ENCODE data around the gene ESRRB.

The ESRRB gene

DNA sequence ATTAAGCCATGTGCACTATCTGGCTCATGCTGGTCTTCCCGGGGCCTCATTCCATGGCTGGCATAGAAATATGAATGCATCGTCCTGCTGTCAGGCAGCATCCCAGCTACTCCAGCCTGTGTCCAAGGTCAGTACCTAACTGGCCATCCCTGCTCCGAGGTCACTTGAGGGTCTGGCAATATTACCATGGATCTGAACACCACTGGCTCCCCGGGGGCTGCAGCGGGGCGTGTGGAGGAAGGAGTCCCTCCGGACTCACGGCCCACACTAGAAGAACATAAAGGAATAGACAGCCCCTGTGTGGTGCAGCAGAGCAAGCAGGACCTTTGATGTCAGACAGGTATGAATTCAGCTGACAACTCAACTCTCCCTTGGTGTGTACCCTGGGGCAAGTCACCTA lies 19.2 kb downstream of the ESRRB start:
- Histone ChIP-seq H3K27ac (no peak overlapping the region), H3K4me3 (no peak overlapping the region)

DNA sequence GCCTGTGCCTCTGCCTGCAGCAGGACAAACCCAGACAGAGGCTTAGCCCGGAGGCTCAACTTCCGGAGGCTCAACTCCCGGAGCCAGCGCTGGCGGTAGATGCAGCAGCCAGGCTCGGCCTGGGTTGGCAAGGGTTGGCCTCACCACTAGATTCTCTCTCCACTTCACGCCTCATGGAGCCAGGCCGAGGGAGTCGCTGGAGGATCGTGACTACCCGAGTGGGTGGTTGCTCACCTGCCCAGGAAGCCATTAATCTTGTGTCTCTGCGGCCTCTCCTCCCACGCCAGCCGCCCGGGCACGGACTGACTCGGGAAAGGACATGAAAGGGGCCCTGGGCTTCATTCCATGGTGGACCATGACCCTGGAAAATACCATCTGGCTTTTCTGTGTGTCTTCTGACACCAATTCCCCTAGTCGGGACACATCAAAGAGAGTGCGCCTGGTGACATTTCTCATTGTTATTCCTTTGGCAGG lies 20.8 kb downstream of the ESRRB start:
- Histone ChIP-seq H3K4me3 (no peak overlapping the region), H3K27ac (no peak overlapping the region)

DNA sequence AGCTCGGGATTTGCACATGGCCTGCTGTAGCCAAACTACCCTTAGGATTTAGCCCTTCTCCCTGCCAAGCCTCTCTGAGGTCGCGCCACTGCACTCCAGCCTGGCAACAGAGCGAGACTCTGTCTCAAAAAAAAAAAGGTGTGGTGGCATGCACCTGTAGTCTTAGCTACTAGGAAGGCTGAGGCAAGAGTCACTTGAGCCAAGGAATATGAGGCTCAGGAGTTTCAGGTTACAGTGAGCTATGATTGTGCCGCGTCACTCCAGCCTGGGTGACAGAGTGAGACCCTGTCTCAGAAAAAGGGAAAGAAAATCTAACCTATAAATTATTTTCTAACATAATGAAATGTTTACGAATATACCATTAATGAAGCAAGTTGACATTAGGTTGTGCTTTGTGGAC lies 29.7 kb downstream of the ESRRB start:
- Histone ChIP-seq H3K4me3 (no peak overlapping the region), H3K27ac (no peak overlapping the region)

DNA sequence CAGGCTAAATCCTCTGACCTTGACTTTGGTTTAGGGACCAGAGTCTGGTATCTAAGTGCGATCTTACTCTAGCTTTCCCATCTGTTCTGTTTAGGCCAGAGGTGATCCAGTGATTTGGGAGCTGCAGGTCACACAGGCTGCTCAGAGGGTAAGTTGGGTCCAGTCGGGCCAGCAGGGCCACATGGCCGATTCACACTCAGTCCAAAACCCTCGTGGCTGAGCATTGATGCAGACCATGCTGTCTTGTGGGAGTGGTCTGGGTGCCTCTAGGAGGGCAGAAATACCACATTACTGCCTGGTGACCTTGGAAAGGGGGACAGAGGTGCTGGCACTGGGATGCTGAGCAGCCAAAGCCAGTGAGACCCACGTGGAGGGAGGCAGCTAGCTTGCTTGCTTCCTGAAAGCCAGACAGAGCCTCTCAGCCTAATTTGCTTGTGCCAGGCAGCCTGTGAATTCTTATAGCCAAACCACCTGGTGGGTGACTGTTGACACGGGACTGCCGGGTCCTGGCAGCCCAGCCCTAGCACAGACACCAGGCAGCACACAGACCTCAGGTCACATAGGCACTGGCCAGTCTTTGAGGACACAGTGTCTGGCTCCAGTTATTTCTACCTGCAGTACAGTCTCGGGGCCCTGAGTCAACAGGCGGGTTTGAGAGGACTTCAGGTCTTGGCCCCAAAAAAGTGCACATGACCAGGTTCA lies 31.7 kb downstream of the ESRRB start:
- Histone ChIP-seq H3K27ac (no peak overlapping the region), H3K4me3 (no peak overlapping the region)

DNA sequence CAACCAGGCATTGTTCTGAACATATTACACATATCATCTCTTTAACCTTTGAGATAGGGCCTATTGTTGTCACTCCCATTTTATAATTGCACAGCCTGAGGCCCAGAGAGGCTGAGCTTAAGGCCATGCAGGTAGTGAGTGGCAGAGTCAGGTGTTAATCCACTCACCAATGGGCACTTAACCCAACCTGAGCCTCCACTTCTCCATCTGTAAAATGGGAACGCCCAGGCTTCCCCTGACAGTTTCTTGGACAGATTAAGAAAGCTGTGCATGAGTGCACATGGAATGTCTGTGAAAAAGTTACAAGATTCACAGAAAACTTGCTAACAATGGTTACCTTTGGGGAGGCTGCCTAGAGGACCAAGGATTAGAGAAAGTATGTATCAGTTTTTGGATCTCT lies 32.9 kb downstream of the ESRRB start:
- H3K4me3 ChIP-seq = no peak overlapping the region
- H3K27ac ChIP-seq = no peak overlapping the region

DNA sequence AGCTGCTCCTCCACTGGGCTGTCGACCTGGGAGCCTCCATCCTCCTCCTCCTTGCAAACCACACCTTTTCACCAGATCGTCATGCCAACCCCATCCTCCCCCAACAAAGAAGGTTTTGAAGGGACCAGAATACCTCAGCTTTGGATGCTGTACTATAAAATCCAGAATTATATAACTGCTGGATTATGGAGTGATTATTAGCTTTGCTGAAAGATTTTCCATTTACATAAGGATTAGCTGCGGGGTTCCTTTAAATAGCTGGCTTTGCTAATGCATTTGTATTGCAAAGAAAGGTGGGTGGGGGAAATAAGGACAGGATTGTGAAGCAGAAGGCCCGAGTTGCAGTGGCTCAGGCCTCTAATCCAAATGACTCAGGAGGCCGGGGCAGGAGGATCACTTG lies 36.6 kb downstream of the ESRRB start:
- Histone ChIP-seq H3K4me3 (no peak overlapping the region), H3K27ac (no peak overlapping the region)

DNA sequence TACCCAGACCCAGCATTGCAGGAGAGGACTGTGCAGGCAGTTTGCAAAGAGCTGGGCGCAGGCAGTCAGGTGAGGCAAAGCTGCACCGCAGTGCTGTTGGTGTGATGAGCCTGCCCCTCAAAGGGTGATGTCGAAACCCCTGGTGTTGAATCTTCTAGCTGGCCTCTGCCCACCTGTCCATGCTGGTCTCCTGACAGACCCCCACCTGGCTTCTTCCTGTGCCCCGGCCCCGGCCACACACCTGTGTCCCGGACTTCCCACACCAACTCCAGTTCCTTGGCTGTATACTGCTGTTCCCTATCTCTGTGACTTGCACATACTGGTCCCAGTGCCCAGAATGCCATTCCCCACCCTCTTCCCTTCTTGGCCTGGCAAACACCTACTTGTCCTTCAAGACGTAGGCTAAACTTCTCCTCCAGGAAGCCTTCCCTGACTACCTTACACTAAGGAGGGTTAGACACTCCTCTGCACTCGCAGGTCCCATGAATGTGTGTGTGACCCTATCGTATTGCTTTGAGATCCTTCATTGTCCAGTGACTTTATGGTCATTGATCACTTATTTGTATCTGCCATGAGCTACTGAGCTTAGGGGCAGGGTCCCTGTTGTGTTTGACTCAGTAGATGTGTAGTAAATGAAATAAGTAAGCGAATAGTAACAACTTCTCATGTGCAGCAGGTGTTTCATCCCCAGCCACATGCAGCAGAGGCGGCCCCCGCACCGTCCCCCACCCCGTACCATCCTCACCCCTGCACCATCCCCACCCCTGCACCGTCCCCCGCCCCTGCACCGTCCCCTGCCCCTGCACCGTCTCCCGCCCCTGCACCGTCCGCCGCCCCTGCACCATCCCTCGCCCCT lies 37.4 kb downstream of the ESRRB start:
- Histone ChIP-seq H3K4me3 (no peak overlapping the region), H3K27ac (no peak overlapping the region)

DNA sequence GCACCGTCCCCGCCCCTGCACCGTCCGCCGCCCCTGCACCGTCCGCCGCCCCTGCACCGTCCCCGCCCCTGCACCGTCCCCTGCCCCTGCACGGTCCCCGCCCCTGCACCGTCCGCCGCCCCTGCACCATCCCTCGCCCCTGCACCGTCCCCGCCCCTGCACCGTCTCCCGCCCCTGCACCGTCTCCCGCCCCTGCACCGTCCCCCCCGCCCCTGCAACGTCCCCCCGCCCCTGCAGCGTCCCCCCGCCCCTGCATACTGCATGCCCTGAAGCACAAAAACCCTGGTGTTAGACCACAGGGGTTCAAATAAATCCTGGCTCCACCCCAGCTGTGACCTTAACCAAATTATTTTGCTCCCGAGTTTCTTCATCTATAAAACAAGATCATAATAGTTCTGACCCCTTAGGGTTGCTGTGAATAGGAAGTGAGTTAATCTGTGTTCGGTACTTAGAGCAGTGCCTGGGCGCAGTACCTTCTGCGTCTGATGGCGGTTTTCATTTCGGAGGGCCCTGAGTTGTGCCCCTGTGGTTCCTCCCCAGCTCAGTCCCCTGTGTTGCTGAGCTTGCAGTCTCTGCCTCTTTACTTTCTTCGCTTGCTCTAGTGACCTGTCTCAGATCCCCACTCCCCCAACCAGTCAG lies 38.1 kb downstream of the ESRRB start:
- Histone ChIP-seq H3K4me3 (no peak overlapping the region), H3K27ac (no peak overlapping the region)

DNA sequence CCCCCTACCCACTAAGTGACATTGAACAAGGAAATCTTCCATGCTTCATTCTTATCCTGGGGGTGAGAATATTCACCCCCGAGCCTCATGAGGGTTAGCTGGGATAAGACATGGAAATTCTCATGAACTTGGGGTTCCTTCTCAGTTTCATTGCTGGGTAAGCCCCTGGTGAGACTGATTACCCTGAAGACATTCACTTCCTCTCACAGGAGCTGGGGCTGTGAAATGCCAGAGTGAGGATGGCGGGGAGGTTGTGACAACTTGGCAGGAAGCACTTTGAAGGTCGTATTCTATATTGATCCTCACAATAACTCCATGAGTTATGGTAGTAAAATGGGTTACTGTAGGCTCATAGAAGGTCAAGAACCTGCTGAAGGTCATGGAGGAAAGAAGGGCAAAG lies 43.5 kb downstream of the ESRRB start:
- H3K27ac ChIP-seq = no peak overlapping the region
- H3K4me3 ChIP-seq = no peak overlapping the region

DNA sequence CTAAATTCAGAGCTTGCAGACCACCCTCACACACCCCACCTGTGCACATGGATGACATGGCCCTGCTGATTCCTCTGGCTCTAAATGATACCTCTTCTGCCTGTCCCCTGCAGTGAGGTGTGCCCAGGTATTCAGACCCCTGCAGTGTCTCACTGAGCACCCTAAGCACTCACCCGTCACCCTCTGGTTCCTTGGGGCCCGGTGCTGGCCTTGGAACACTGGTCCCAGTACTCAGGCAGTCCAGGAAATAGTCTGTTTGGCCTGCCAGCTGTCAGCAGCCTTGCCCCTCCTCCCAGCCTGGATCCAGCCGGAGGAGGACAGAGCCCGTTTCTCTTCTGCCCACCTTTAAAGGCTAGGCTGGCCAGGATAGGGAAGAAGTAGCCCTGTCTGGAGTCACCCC lies 44.9 kb downstream of the ESRRB start:
- Histone ChIP-seq H3K27ac (no peak overlapping the region), H3K4me3 (no peak overlapping the region)

DNA sequence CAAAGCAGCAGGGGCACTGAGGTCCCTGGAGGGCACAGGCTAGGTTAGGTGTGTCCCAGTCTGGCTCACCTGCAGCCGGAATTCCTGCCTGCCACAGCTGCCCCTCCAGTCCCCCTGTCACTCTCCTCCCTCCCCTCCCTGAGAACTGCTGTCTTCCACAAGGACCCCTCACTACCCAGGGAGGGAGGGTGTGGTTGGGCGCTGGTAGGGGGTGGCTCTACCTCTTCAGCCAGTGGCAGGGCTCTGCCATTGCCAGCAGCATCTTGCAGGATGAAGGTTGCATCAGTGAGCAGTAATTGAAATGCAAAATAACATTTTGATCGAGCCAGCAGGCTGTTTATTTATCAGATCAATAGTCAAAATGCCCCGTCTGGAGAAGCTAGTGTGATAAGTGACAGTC lies 45.7 kb downstream of the ESRRB start:
- Histone ChIP-seq H3K27ac (no peak overlapping the region), H3K4me3 (no peak overlapping the region)

DNA sequence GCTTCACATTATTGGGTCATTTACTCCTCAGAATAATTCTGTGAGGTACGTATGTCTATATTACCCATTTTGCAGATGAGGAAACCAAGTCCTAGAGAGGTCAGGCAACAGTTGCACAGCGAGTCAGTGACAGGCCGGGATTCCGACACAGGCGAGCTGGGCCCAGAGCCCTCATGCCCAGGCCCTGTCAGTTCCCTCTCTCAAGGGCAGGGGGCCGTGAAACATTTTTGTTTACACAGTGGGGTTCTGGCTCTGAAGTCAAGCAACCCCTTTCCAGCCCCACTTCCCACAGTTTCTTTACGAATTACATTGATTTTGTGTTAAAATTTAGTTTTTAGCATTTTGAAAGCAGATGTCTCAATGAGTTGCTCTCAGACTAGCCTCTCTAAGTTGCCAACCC lies 46.7 kb downstream of the ESRRB start:
- Histone ChIP-seq H3K4me3 (no peak overlapping the region), H3K27ac (no peak overlapping the region)

DNA sequence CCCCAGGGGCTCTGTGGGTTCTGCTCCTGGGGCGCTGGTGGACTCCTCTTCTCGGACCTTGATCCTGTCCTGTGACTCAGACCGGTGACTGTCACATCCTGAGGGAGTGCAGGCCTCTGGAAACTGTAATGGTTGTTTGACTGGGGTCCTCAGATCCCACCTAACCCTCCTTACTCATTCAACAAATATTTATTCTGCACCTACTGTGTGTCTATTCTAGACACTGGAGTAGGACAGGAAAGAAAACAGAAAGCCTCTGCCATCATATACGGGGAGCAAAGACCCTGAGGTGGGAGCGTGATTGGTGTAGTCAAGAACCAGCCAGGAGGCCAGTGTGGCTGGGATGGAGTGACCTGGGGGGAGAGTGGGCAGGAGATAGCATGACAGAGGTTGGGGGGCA lies 47.6 kb downstream of the ESRRB start:
- Histone ChIP-seq H3K27ac (no peak overlapping the region), H3K4me3 (no peak overlapping the region)

DNA sequence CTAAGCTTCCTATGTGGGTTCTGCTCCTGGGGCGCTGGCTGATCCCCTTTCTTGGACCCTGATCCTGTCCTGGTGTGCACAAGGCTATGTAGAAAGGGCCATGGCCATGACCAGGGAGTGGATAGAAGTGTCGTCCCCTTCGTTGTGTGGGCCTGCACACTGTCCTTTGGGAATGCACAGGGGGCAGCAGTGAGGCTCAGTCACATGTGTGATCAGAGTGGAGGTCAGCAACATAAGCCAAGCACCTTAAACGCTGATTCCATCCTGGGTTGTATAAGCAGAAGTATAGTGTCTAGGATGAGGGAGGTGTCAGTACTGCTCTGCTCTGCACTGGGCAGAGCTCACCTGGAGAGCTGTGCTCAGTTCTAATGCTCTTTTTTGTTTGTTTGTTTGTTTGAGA lies 48.4 kb downstream of the ESRRB start:
- Histone ChIP-seq H3K4me3 (no peak overlapping the region), H3K27ac (no peak overlapping the region)

DNA sequence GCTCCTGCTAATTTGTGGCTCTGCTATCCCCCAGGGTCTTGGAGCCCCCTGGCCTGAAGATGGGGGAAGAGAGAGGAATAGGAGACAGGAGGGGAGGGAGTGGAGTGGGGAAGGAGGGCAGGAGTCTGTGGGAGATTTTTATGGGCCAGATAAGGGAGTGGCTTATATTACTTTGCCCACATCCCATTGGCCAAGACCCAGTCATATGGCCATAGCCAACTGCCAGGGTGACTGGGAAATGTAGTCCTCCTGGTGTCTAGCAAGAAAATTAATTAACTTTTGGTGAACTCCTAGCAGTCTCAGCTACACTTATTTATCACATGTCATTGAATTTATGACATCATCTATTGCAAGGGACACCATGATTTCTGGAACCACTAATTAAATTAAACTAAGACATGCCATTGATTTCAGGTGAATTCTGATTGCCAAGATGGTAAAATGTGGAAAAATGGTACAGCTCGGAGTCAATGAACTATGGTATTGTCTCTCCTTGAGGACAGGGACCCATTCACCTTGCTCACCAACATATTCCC lies 50.3 kb downstream of the ESRRB start:
- no peak overlapping the region for H3K27ac ChIP-seq
- H3K4me3 ChIP-seq = no peak overlapping the region

DNA sequence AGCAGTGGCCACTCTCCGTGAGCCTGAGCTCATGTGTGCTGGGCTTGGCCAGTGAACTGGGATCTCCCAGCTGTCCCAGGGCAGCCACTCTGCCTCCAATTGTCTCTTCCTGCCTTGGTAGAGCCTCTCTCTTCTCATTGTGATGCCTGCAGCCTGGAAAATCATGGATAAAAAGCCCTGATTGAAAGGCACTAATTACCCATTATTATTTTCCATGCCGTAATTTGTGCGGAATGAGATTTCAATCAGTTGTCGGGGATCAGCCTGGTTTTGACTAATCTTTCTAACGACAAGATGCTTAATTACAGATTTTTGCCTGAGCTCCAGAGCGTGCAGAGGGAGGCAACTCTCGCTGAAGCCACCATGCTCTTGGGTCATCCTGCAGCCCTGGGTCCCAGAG lies 52.7 kb downstream of the ESRRB start:
- H3K27ac ChIP-seq = no peak overlapping the region

DNA sequence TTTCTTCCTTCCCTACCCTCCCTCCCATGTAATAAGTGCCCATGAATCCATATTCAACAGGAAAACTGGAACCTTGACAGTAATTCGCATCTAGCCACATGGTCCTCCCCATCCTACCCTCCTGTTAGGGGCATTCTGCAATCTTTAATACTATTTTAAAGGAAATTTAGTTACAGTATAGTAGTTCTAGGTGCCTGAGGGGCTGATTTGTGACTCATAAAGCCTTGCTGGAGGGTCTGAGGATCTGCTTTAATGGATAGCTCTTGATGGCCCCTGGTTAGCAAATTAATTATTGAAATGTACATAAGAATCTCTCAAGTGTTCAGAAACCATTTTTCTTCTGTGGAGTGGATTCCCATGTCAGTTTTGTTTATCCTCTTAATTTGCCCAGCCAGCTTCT lies 54.1 kb downstream of the ESRRB start:
- H3K4me3 ChIP-seq = no peak overlapping the region
- H3K27ac ChIP-seq = no peak overlapping the region

More for the DNA sequence above, 52.7 kb downstream of the ESRRB start:
- no peak overlapping the region for H3K4me3 ChIP-seq

DNA sequence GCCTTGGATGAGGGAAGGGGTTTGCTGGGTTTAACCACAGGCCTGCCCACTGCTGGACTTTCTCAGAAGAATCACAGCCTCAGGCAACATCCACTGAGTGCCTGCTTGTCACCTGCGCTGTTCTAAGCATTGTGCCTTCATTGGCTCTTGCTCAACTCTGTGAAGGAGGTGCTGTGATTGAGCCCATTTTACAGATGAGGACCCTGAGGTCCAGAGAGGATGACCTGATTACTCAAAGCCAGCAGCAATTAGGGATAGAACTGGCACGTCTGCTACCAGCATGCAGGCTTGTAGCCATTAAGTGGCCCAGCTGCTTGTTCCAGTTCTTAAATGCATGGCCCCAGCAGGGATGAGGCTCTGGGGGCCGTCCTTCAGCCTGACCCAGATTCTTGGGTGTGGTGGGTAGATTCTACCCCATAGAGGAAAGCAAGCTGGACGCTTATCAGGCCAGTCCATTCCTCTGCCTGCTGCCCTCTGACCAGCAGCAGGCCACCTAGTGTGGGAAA lies 54.6 kb downstream of the ESRRB start:
- H3K27ac ChIP-seq = no peak overlapping the region
- H3K4me3 ChIP-seq = no peak overlapping the region

DNA sequence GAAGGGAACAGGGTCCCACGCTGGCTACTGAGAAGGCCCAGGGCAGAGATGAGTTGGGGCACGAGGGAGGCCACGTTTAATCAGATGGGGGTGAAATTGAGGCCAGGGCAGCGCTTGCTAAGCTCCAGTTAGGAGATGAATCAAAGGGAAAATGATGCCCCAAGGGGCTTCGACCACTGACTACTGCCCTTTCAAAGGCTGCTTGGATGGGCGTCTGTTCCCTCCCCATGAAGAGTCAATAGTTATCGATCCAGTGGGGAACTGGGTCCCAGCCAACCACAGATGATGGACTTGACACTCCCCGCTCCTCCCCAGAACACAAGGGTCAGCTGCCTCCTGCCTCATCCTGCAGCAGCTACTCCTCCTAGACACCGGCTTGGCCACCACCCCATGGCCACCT lies 55.6 kb downstream of the ESRRB start:
- no peak overlapping the region for H3K4me3 ChIP-seq
- H3K27ac ChIP-seq = no peak overlapping the region

Data from skin epidermis (tissue), 12 donors.